ENCODE data around the gene KLHL3.

The KLHL3 gene

GRCh38 chr5:137743031-137743640 is 7.2 kb upstream of the KLHL3 start:
- no peak for DNase-seq

GRCh38 chr5:137741718-137742117 is 5.8 kb upstream of the KLHL3 start:
- no peak for DNase-seq

DNA sequence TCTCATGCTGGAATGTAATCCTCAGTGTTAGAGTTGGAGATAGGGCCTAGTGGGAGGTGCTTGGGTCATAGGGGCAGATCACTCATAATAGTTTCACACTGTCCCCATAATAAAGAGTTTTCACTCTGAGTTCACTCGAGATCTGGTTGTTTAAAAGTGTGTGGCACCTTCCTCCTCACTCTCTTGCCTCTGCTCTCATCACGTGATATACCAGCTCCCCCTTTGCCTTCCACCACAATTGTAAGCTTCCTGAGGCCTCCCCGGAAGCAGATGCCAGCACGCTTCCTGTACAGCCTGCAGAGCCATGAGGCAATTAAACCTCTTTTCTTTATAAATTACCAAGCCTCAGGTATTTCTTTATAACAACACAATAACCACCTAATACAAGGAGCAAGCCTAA is 3.8 kb upstream of the KLHL3 start:
- no peak for DNase-seq

DNA sequence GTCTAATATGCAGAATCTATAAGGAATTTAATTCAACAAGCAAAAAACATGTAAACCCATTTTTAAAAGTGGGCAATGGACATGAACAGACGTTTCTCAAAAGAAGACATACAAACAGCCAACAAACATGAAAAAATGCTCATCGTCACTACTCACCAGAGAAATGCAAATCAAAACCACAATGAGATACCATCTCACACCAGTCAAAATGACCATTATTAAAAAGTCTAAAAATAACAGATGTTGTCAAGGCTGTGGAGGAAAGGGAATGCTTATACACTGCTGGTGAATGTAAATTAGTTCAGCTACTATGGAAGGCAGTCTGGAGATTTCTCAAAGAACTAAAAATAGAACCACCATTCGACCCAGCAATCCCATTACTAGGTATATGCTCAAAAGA is 3.1 kb upstream of the KLHL3 start:
- DNase-seq = no peak

GRCh38 chr5:137737349-137738131 is 1.7 kb upstream of the KLHL3 start:
- peak; percentile 45 for DNase-seq

DNA sequence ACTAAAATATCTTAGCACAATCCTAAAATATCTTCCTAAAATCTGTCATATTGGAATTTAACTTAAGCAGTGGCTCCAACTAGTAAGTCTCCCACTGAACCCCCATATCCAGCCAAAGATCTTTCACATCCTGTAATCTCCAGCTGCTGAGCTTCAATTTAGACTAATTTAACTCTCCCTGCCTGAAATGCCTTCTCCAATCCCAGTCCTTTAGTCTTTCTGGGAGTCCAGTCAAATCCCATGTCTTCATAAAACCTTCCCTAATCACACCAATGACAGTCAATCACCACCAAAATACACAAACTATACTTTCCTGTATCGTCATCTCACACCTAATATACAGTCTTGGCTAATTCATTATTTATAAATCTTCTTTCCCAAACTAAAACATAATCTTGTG is 607 bp upstream of the KLHL3 start:
- DNase-seq = no peak

GRCh38 chr5:137734962-137735554 is 831 bp downstream of the KLHL3 start:
- DNase-seq = no peak

GRCh38 chr5:137734331-137734730 is 1.6 kb downstream of the KLHL3 start:
- no peak for DNase-seq

DNA sequence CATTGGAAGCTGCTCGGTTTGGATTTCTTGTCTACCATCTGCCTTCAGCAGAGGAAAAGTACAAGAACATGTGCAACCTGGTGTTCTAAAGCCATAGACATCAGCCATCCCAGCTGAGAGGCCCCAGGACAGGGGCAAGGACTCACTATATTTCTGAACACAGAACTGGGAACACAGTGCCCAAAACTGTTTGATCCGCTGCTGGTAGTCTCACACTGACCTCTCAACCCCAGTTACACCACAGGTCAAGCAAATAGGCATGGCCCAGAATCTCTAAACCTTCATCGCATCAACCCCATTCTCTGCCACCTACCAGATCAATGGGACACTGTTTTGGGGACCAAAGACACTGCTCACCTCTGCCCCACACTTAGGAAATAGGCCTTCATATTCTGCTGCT is 2.0 kb downstream of the KLHL3 start:
- no peak for DNase-seq

GRCh38 chr5:137733006-137733405 is 2.9 kb downstream of the KLHL3 start:
- DNase-seq = no peak

GRCh38 chr5:137731176-137731575 is 4.7 kb downstream of the KLHL3 start:
- no peak for DNase-seq

DNA sequence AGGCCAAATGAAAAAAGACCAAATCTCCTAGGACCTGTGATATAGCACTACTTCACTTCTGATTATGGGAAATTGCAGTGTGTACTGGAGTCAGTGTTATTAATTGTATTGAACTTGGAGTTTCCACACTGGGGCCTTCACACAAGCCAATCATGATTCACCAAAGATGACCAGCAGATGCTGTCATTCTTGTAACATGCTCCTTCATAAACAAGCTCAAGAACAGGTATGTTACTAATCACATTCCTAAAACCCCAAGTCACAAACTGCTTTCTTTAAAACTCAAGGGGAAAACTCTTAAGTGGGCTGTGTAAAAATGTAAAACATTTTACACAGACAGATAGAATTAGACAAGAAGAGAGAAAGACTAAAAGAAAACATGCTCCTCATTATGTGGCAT is 5.6 kb downstream of the KLHL3 start:
- no peak for DNase-seq

DNA sequence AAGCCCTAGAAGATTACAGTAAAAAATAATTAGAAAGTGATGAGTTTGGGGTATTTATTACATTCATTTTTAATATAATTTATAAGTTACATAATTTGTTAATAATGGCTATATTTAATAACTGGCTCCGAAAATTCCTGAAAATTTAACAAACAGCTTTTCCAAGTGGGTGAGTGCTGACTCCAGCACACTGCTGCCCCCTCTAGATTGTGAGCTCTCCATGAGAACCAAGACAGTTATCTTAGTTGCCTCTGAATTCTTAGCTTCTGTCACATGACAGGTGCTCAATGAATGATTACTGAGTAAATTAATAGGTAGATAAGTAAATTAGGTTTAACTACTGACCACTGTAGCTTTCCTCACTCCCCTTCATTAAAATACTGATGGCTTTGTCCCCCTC is 7.8 kb downstream of the KLHL3 start:
- DNase-seq = no peak

DNA sequence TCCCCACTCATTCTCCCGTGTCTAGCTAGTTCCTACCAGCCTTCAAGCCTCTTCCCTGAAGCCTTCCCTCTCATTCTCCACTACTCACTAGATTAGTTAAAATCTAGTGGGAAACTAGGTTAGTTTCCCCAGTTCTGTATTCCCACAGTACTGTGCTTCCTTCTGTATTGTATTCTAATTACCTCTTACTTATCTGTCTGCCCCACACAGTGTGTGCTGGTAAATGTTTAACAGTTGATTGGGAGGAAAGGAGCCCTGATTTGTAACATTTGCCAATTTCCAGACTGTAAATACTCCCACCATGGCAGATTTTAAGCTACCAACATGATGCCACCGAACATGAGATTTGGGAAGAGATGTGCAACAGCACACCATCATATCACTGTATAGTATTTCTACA is 8.3 kb downstream of the KLHL3 start:
- no peak for DNase-seq

- DNase-seq = no peak
Measured at GRCh38 chr5:137724251-137724650, 11.6 kb downstream of the KLHL3 start.

DNA sequence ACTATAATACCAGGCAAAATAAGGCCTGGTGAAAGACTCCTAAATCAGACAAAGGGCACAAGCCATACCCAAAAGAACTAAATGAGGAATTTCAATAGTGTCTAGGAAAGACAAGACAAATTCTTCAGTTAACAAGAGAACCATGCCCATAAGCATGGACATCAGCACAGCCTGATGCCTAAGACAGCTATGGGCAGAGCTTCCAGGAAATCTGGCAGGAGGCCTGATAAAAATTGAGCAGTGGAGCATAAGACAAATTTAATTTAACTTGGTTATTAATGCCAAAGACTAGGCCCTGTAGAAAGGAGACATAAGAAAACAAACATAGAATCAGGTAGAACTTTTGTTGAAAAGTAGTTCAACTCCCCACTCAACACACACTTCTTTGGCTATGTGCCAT is 17.3 kb downstream of the KLHL3 start:
- no peak for DNase-seq

GRCh38 chr5:137716337-137716736 is 19.6 kb downstream of the KLHL3 start:
- no peak for DNase-seq

DNA sequence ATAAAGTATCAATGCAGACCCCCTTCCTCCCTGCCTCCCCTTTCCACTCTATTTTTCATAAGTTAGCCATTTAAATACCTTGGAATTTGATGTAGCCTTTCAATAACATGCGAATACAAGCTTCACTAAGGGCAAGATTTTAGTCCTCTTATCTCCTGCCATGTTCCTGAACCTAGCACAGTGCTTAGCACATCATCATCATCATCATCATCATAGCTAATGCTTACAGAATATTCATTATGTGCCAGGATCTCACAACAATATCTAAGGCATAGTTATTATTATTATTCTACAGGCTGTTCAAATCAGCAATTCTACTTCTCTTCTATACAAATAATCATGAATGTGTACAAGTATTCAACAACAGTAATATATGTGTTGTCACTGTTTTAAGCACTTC is 20.4 kb downstream of the KLHL3 start:
- no peak for DNase-seq

- DNase-seq = no peak
Measured at GRCh38 chr5:137714946-137715345, 20.9 kb downstream of the KLHL3 start.

GRCh38 chr5:137714494-137714893 is 21.4 kb downstream of the KLHL3 start:
- no peak for DNase-seq

GRCh38 chr5:137712139-137712667 is 23.7 kb downstream of the KLHL3 start:
- no peak for DNase-seq

GRCh38 chr5:137710086-137710485 is 25.8 kb downstream of the KLHL3 start:
- no peak for DNase-seq

GRCh38 chr5:137708796-137709559 is 26.9 kb downstream of the KLHL3 start:
- DNase-seq = no peak
